Head of caudate nucleus (tissue), 42 donors: Measurements from ENCODE around the gene TMEM236.

Source experiments
- DNase-seq, 42 donors: peaks; one replicate each; pipeline versions ENCODE4 v3.0.0 to v3.0.0-alpha.2; 2020 to 2021; ENCODE audit warnings: mixed read lengths in 7 of 42
- intact Hi-C: fragments of 100-400 bp; cut with DNase I; formaldehyde crosslinking; loops from one replicate; pipeline ENCODE4 v1.15.0; 2022

TMEM236 gene

DNA sequence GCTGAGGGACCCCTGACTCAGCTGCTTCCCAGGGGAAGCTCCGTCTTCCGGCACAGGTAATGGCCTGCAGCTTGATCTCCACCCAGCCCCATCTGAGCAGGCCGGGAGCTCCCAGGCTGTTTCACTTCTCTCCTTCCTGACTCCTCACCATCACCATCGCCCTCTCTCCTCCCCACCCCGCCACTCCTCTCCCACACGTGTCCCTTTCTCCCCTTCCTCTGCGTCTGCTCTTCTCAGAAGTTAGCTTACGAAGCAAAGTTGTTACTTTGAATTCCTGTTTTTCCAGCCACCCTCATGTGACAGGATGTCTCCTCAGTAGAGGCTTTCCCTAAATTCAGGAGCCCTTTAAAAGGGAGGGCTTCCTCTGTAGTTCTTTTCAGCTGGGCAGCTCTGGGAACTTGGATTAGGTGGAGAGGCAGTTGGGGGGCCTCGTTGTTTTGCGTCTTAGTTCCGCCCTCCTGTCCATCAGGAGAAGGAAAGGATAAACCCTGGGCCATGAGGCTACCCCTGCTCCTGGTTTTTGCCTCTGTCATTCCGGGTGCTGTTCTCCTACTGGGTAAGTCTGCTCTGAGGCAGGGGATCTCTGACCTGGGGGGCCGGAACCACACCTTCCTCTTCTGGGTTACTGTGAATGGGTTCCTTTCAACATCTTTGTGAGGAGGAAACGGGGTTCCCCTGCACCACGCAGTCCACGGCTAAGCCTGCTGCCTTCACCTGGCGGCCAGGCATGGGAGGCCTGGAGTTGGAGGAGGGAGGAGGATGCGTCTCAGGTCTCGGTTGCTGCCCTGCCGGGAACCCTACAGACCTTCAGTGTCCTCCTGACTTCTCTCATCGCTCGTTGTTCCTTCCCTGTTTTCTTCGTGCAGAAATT lies 57.2 kb downstream of the TMEM236 start, which contains the start of gene MRC1:
MRC1 (plus strand) TSS at position 378 of the 871 bp plus-strand sequence; CDS start at position 496, 118 bp downstream.
- peak in 1 of 42 donors; percentile 21 for DNase-seq
- intact Hi-C loops, result no loop called here

DNA sequence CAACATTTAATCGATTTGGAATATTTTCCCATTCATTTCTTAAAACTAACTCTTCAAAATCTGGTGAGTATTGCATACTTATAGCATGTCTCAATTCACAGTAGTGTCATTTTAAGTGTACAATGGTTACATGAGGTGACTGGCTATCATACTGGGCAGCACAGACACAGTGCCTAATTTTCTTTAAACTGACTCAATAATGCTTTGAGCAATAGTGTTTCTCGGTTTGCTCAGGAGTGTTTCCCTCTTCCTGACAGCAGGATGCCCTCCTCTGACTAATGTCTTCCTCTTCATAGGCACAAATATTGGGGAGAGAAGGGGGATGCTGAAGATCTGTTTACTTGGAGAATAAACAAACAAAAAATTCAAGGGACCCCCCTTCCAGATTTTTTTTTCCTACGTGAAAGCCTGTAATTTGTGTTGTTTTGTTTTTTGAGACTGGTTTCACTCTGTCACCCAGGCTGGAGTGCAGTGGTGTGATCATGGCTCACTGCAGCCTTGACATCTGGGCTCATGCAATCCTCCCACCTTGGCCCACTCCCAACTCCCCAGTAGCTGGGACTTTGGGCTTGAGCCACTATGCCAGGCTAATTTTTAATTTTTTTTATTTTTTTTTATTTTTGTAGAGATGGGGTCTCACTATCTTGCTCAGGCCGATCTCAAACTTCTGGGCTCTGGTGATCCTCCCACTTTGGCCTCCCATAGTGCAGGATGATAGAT lies 59.3 kb downstream of the TMEM236 start:
- no peak for DNase-seq
- intact Hi-C loops, result no loop called here

DNA sequence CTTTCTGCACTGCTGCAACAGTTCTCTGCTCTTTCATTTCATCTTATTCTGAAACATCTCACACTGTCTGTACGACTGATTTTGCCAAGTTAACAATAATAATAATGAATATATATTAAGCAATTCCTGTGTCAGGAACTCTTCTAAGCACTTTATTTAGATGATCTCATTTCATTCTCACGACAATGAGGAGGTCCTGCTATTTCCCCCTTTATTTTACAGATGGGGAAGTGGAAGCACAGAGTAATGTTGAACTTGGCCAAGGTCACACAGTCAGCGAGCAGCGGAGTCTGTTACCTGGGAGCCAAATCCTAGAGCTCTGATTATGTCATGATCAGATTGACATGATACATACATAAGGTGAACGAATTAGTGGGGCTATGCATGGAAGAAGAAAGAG lies 63.0 kb downstream of the TMEM236 start:
- DNase-seq, result no peak
- intact Hi-C loops, result no loop called here

DNA sequence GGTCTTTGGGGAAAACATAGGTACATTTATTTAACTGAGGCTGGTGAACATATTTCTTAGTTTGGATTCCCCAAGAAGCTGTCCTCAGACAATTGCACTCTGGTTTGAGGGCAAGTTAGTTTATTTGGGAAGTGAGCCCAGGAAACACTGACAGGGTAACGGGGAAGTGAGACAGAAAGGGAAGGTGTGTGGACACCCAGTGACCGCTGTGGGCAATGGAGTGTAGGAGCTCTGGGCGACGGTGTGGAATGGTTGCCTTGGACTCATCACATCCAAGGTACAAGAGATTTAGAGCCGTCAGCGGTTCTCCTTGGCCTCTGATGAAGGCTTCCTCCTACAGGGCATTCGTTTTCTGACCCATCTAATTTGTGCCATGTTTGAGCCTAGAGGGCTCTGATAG lies 64.2 kb downstream of the TMEM236 start:
- DNase-seq, result no peak
- intact Hi-C loops, result no loop called here

- DNase-seq, result no peak
- intact Hi-C loops, result no loop called here
These were observed 65.3 kb downstream of the TMEM236 start for GRCh38 chr10:17817316-17817715.

DNA sequence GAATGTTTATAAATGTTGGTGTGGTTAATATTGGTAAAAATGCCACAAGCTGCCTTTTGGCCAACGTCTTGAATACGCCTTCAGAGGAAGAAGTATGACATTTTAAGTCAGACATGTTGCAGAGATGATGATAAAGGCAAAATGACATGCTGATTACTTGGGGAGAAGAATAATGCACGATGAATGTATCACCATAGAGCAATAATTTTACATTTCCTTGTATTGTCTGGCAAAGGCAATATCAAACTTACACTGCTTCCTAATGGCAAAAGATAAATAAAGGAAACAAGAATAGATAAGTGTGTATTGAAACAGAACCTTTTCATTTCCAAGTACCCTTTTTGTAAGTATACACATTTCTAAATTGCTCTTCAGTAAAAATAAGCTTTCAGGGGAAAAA lies 65.8 kb downstream of the TMEM236 start:
- intact Hi-C loops, result no loop called here
- DNase-seq, result no peak

DNA sequence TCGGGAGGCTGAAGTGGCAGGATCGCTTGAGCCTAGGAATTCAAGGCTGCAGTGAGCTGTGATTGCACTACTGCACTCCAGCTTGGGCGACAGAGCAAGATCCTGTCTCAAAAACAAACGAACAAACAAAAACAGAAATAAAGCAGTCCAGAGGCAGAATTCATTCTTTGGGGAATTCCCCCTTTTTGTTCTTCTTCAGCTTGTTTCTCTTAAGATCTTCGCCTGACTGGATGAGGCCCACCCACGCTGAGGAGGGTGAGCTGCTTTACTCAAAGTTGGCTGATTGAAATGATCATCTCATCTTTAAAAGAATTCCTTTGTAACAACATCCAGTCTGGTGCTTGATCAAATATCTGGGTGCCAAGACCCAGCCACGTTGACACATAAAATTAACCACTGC lies 67.8 kb downstream of the TMEM236 start:
- DNase-seq, result no peak
- intact Hi-C loops, result no loop called here

GRCh38 chr10:17820943-17821342 lies 68.9 kb downstream of the TMEM236 start:
- intact Hi-C loops, result no loop called here
- no peak for DNase-seq

DNA sequence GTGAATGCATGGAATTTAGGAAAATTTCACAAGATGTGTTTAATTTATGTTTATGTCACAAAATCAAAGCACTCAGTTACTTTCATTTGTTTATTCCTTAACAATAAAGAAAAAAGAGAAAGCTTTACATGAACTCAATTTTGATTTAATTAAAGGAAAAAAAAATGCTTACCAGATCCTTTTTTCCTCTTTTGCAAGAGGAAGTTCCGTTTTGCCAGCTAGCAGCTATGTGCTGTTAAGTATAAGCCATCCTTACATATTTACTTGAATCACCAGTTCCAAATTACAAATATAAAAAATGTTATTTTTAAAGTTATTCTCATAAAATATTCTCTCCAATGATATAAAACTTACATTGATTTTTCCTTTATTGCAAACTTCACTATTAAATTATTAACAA lies 69.9 kb downstream of the TMEM236 start:
- intact Hi-C loops, result no loop called here
- no peak for DNase-seq

- intact Hi-C loops, result no loop called here
- DNase-seq, result no peak
These were observed 79.3 kb downstream of the TMEM236 start for GRCh38 chr10:17831341-17831740.

DNA sequence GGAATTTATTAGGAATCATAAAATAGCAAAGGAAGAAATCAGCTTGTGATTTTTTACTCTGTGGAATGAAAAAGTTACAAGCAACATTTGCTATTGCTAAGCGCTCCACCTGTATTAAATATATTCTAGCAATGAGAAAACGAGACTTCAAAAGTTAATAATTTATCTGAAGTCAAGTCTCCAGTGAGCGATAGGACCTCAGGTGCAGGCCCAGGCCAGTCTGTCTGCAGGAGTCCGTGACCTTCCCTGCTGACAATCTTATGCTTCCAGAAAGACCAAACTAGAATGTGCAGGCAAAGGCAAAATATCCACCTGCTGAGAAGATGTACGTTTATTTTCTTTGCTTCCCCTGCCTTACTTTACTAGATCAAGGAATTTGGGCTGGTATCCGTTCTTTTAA lies 79.9 kb downstream of the TMEM236 start:
- intact Hi-C loops, result no loop called here
- no peak for DNase-seq

DNA sequence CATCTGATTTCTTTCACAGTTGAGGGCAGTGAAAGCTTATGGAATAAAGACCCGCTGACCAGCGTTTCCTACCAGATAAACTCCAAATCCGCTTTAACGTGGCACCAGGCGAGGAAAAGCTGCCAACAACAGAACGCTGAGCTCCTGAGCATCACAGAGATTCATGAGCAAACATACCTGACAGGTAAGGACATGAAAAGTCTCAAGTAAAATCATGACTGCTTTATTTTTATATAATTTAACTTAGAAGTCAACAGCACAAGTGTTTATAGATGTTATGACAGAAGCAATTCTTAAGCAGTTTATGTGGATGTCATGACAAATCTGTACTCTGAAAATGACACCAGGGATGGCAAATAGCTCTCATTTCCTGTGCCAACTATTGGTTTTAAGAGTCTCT lies 81.7 kb downstream of the TMEM236 start:
- no peak for DNase-seq
- intact Hi-C loops, result no loop called here

GRCh38 chr10:17835688-17836087 lies 83.7 kb downstream of the TMEM236 start:
- DNase-seq, result no peak
- intact Hi-C loops, result no loop called here

DNA sequence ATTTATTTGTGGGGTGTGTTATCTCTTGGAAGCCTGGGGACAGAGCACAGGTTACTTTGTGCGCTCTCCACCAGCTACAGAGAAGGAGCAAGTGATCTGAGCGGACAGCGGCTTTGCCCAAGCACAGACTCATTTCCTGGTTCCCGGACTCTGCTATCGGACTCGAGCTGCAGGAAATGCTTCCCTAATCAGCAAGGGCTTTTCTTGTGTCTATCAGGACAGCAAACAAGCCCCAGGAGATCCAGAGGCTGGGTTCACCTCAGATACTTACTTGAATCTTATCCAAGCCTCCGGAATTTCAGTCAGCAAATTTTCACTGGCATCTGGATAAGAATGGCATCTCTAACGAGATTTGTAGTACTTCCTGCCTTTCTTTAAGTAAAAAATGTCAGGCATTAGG lies 84.9 kb downstream of the TMEM236 start:
- DNase-seq, result peak in 8 of 42 donors; percentile 11 to 38 (median 24)
- intact Hi-C loops, result no loop called here

GRCh38 chr10:17838080-17838648 lies 86.2 kb downstream of the TMEM236 start:
- no peak for DNase-seq
- intact Hi-C loops, result no loop called here

DNA sequence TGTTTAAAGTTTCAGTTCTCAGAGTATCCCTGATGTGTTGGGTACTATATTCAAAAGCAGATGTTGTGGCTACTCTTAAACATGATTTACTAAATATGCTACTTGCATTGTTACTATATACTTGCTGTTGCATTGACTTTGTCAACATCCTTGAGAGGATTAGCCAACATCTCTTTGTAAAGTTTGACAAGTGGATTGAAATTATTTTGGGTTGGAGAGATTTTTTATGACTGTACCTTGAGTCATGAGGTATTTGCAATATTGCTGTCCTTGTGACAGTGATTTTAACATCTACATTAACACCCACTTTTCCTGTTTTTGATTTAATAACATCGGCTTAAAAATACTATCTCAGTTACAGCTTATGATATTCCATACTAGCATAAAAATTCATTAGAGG lies 89.0 kb downstream of the TMEM236 start:
- DNase-seq, result no peak
- intact Hi-C loops, result no loop called here

DNA sequence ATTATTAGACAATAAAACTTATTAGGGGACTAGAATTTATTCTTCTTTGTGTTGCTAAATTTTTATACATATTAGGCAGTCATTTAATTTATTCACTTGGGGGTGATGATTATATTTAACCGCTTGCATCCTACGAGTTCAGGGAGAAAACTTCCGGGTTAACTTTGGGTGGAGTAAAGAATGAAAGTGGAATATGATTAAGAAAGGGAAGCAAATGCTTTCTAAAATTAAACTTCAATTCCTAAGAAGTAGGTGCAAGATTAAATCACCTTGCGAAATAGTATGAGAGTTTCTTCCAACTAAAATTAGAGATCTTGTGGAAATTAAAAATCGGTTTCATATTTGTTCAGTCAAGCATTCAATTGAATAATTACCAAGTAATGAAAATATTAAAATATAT lies 90.6 kb downstream of the TMEM236 start:
- intact Hi-C loops, result no loop called here
- DNase-seq, result no peak

DNA sequence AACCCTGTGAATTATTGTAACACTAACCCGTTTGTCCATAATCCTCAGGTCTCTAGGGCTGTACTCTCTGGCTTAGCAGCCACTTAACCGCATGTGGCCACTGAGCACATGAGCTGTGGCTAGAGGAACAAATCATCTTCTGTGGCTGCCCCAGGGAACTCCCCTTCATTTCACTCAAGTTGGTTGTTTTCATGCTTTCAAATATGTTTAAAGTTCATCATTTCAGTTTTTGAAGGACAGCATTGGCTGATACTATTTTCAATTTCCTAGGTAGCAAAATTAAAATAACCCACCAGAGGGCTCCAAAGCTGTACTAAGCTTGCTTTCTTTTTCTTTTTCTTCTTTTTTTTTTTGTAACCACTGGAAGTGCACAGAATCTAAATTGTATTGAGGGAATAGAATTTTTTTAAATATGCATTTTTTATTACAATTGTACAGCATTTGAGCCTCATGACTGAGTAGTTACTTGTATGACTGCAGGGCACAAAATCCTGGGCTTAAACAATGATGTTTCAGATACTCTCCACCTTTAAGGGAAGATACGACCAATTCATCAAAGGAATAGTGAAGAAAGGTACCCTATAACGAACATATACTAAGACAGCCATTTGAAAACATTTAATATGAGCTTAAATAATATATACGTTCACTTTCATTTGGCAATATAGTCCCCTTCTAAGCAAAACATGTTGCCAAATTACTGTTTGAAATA lies 95.7 kb downstream of the TMEM236 start:
- intact Hi-C loops, result no loop called here
- peak in 1 of 42 donors; percentile 9 for DNase-seq

GRCh38 chr10:17848646-17849045 lies 96.6 kb downstream of the TMEM236 start:
- no peak for DNase-seq
- intact Hi-C loops, result no loop called here
